HG02885 (cell line): Measurements from ENCODE around the gene PPY.
"Not testable (repeated sequence)": the region's sequence is repeated elsewhere in the genome, so short reads cannot be mapped to it uniquely, and the experiment has no call there.

Experiments
- ATAC-seq: cut with Tn5 transposase; IDR thresholded peaks from one replicate; pipeline ENCODE4 v1.9.1; 2021; ENCODE audit warnings: mild to moderate bottlenecking; ENCODE audit not compliant: unreplicated experiment, poor library complexity

PPY gene

GRCh38 chr17:43967251-43967875, 25.1 kb upstream of the PPY start:
- ATAC-seq, result no peak

GRCh38 chr17:43966276-43966675, 24.0 kb upstream of the PPY start:
- no peak for ATAC-seq

- no peak for ATAC-seq
Measured at GRCh38 chr17:43962479-43962878, 20.2 kb upstream of the PPY start.

GRCh38 chr17:43961954-43962353, 19.7 kb upstream of the PPY start:
- no peak for ATAC-seq

- not testable (repeated sequence) for ATAC-seq
Measured at GRCh38 chr17:43961292-43961691, 19.0 kb upstream of the PPY start.

GRCh38 chr17:43958748-43959352, 16.6 kb upstream of the PPY start:
- ATAC-seq, result no peak

GRCh38 chr17:43956222-43956621, 13.9 kb upstream of the PPY start:
- no peak for ATAC-seq

GRCh38 chr17:43953746-43954145, 11.5 kb upstream of the PPY start, which contains the start of gene PYY:
Gene PYY (minus strand): TSS chr17:43953940. CDS start chr17:43953483, 457 bp downstream.
- no peak for ATAC-seq

- no peak for ATAC-seq
Measured at GRCh38 chr17:43952724-43953666, 10.7 kb upstream of the PPY start.

- no peak for ATAC-seq
Measured at GRCh38 chr17:43952351-43952723, 10.1 kb upstream of the PPY start.

GRCh38 chr17:43951750-43952149, 9.5 kb upstream of the PPY start:
- no peak for ATAC-seq

- no peak for ATAC-seq
Measured at GRCh38 chr17:43950554-43950953, 8.3 kb upstream of the PPY start.

- no peak for ATAC-seq
Measured at GRCh38 chr17:43949781-43950180, 7.5 kb upstream of the PPY start.

GRCh38 chr17:43946781-43947180, 4.5 kb upstream of the PPY start:
- ATAC-seq, result no peak

- ATAC-seq, result no peak
Measured at GRCh38 chr17:43945074-43945829, 3.0 kb upstream of the PPY start.

- no peak for ATAC-seq
Measured at GRCh38 chr17:43940630-43941029, 1.6 kb downstream of the PPY start.

GRCh38 chr17:43939886-43940285, 2.4 kb downstream of the PPY start:
- no peak for ATAC-seq

- ATAC-seq, result not testable (repeated sequence)
Measured at GRCh38 chr17:43939452-43939851, 2.8 kb downstream of the PPY start.

GRCh38 chr17:43938838-43939182, 3.5 kb downstream of the PPY start:
- no peak for ATAC-seq

- ATAC-seq, result no peak
Measured at GRCh38 chr17:43936434-43936833, 5.8 kb downstream of the PPY start.

GRCh38 chr17:43935926-43936261, 6.4 kb downstream of the PPY start:
- ATAC-seq, result no peak
